ENCODE data around the gene SMIM5. TPM values are rescaled to one million over a fixed set of nuclear protein-coding genes. Genes with fewer than 3 reads are reported as not detected.

SMIM5 gene
- total RNA-seq, 1 experiment from 2014 or later = not detected

GRCh38 chr17:75617675-75618074 lies 15.6 kb upstream of the SMIM5 start:
- in situ Hi-C loops (cut with HindIII; ENCODE audit: low pct_unique_long_range_greater_than_20kb, low sequenced_read_pairs) = no loop called here
- no peak for DNase-seq (ENCODE audit: low read depth, low spot score)

- DNase-seq (ENCODE audit: low read depth, low spot score) = peak; percentile 65
- in situ Hi-C loops (cut with HindIII; ENCODE audit: low pct_unique_long_range_greater_than_20kb, low sequenced_read_pairs) = no loop called here
Measured at GRCh38 chr17:75619506-75620431, 13.5 kb upstream of the SMIM5 start.

DNA sequence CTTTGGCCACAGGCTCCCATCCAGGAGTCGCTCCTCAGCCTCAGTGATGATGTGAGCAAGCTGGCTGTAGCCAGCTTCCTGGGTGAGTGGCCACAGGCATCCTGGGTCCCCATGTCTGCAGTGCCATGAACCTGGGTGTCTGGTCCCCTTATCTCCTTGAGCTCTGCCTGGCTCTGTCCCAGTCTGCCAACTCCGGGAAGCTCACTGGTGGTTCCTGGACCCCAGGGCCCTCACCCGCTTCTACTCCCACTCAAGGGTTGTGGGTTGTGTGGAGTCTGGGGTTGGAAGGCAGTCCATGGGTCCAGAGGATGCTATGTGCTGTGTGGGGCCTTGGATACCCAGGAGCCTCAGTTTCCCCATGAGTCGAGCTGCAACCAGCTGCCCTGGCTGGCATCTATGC lies 11.7 kb upstream of the SMIM5 start:
- DNase-seq (ENCODE audit: low read depth, low spot score) = no peak
- in situ Hi-C loops (cut with HindIII; ENCODE audit: low pct_unique_long_range_greater_than_20kb, low sequenced_read_pairs) = no loop called here

DNA sequence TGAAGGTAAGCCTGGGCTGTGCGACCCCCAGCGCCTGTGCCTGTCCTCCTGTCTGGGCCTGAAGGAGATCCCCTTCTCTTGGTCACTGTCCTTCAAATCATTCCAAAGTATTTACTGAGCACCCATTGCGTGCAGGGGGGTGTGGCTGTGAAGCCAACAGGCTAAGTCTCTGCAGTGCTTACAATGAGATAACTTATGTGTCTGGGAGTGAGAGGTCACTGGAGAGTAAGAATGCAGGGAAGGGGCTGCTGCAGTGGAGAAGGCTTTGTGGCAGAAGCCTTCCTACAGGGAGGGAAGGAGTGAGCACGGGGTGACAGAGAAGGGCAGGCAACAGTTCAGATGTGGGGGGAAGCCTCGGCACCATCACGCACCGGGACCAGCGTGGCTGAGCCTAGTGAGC lies 11.2 kb upstream of the SMIM5 start:
- no peak for DNase-seq (ENCODE audit: low read depth, low spot score)
- in situ Hi-C loops (cut with HindIII; ENCODE audit: low pct_unique_long_range_greater_than_20kb, low sequenced_read_pairs) = no loop called here

DNA sequence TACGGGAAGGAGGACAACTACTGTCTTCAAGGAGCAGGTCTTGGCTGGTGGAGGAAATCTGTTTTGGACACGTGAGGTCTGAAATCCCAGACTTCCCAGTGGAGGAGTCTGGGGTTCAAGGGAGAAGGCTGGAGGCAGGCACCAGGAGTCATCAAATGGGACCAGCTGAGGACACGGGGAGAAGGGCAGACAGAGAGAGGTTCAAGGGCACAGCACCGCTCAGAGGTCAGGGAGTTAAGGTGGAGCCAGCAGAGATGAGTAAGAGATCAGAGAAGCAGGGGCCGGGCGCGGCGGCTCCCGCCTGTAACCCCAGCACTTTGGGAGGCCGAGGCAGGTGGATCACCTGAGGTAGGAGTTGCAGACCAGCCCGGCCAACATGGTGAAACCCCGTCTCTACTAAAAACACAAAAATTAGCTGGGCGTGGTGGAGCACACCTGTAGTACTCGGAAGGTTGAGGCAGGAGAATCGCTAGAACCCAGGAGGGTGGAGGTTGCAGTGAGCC lies 10.4 kb upstream of the SMIM5 start:
- in situ Hi-C loops (cut with HindIII; ENCODE audit: low pct_unique_long_range_greater_than_20kb, low sequenced_read_pairs) = no loop called here

DNA sequence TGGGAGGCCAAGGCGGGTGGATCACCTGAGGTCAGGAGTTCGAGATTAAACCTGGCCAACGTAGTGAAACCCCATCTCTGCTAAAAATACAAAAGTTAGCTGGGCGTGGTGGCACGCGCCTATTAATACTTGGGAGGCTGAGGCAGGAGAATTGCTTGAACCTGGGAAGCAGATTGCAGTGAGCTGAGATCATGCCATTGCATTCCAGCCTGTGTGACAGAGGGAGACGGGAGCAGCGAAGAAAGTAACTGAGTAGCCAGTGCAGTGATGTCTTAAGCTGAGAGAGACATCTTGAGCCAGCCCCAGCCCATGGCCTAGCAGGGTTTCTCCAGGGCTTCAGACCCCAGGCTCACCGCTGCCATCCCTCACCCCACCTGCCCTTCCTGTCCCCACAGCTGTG lies 9.8 kb upstream of the SMIM5 start:
- DNase-seq (ENCODE audit: low read depth, low spot score) = no peak
- in situ Hi-C loops (cut with HindIII; ENCODE audit: low pct_unique_long_range_greater_than_20kb, low sequenced_read_pairs) = no loop called here

More for the DNA sequence above, 10.4 kb upstream of the SMIM5 start:
- no peak for DNase-seq (ENCODE audit: low read depth, low spot score)

DNA sequence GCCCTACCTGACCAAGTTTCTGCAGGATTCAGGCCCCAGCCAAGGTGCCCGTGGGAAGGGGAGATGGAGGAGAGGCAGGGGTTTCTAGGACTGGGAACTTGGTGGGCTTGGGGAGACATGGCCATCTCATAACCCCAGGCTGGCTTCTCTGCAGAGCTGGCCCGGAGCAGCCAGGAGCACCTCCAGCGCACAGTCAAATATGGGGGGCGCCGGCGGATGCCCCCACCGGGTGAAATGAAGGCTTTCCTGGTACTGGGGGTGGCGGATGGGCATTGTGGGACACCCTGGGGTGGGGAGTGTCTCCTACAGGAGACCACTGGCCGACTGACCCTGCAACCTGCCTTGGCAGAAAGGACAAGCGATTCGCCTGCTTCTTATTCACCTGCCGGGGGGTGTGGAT lies 9.2 kb upstream of the SMIM5 start:
- in situ Hi-C loops (cut with HindIII; ENCODE audit: low pct_unique_long_range_greater_than_20kb, low sequenced_read_pairs) = no loop called here
- no peak for DNase-seq (ENCODE audit: low read depth, low spot score)

- in situ Hi-C loops (cut with HindIII; ENCODE audit: low pct_unique_long_range_greater_than_20kb, low sequenced_read_pairs) = no loop called here
- no peak for DNase-seq (ENCODE audit: low read depth, low spot score)
Measured at GRCh38 chr17:75624714-75625345, 8.4 kb upstream of the SMIM5 start.

GRCh38 chr17:75625813-75626486 lies 7.3 kb upstream of the SMIM5 start:
- in situ Hi-C loops (cut with HindIII; ENCODE audit: low pct_unique_long_range_greater_than_20kb, low sequenced_read_pairs) = no loop called here
- DNase-seq (ENCODE audit: low read depth, low spot score) = peak; percentile 72

- in situ Hi-C loops (cut with HindIII; ENCODE audit: low pct_unique_long_range_greater_than_20kb, low sequenced_read_pairs) = no loop called here
- DNase-seq (ENCODE audit: low read depth, low spot score) = no peak
Measured at GRCh38 chr17:75626496-75627038, 6.7 kb upstream of the SMIM5 start.

- DNase-seq (ENCODE audit: low read depth, low spot score) = no peak
- in situ Hi-C loops (cut with HindIII; ENCODE audit: low pct_unique_long_range_greater_than_20kb, low sequenced_read_pairs) = no loop called here
Measured at GRCh38 chr17:75627094-75627493, 6.1 kb upstream of the SMIM5 start.

DNA sequence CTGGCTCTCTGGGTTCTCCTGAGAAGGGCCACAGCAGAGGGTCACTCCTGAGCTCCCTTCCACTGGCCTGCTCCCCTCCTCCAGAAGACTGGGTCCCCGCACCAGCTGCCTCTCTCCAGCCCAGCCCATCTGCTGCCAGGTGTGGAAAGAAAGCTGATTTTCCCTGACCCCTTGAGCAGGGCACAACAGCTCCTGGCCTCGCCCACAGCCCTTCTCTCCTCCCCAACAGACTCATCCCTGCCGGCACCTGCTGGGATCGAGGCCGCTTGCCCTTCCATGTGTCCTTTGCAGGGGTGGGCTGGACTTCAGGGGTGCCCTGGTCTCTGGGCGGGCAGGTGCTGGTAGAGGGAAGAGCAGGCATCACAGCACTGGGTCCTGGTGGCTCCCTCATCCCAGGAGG lies 4.8 kb upstream of the SMIM5 start:
- in situ Hi-C loops (cut with HindIII; ENCODE audit: low pct_unique_long_range_greater_than_20kb, low sequenced_read_pairs) = no loop called here
- DNase-seq (ENCODE audit: low read depth, low spot score) = no peak

- in situ Hi-C loops (cut with HindIII; ENCODE audit: low pct_unique_long_range_greater_than_20kb, low sequenced_read_pairs) = no loop called here
- DNase-seq (ENCODE audit: low read depth, low spot score) = no peak
Measured at GRCh38 chr17:75629157-75629556, 4.1 kb upstream of the SMIM5 start.

DNA sequence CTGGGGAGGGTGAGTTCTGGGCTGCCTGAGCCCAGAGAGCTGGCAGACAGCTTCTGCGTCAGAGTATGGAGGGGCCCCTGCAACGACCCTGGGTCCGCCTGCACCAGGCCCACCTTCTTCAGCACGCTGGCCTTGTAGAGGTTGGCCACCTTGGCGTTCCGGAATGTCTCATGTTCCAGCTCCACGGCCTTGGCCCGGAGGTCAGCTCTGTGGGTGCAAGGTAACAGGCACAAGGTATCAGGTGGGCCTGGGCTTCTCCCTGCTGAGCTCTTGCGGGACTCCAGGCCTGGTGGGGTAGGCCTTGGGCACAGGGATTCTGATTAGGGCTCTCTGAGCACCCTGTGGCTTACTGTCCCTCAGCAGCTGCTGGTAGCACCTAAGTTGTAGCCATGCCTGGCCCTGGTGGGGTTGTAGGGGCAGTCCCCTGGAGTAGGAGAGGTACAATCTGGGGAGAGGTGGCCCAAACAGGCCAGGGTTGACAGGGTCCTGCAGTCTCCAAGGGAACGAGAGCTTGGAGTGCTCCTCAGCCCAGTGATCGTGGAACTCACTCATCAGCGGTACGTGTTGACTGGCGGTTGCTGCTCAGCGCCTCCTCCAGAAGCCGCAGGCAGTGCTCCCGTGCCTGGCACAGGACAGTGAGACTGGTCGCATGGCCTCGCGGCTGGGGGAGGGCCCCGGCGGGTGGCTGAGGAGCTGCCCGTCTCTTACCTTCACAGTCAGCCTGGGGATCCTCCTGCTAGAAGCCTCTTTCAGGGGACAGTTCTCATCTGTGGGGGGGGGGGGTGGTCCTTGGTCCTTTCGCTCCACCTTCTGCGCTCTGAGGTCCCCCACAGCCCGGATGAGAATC lies 2.9 kb upstream of the SMIM5 start:
- DNase-seq (ENCODE audit: low read depth, low spot score) = no peak
- in situ Hi-C loops (cut with HindIII; ENCODE audit: low pct_unique_long_range_greater_than_20kb, low sequenced_read_pairs) = no loop called here

DNA sequence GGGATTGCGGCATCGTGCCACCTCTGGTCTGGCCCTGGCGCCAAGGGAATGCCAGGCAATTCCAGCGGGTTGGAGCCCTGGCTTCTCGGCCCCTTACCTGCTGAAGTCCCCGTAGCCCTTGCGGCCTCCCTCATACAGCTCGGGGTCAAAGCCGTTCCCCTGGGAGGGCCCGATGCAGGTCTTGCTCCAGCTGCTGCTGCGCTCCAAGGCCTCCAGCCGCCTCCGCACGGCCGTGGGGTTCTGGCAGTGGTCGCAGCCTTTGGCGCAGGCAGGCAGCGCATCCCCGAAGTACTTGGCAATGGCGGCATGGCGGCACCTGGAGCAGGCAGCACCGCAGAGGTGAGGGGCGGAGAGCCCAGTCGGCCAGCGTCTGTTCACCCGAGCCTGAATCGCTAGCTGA lies 1.9 kb upstream of the SMIM5 start:
- in situ Hi-C loops (cut with HindIII; ENCODE audit: low pct_unique_long_range_greater_than_20kb, low sequenced_read_pairs) = no loop called here
- DNase-seq (ENCODE audit: low read depth, low spot score) = no peak

DNA sequence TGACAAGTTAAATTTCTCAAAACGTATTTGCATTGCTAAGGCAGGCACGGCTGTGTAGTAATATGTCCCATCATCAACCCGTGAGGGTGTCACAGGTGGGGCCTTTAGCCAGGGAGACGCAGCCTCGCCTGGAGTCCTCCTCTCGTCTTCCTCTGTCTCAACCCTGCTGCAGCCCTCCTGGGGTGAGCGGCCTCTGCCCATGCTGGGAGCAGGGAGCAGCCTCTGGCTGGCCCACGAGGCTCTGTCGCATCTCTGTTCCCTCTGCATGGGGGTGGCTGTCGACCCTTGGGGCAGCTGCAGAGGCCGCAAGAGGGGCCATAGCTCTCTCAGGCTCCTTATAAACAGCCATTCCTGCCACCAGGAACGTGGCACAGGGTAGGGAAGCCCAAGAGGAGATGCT lies 806 bp upstream of the SMIM5 start:
- in situ Hi-C loops (cut with HindIII; ENCODE audit: low pct_unique_long_range_greater_than_20kb, low sequenced_read_pairs) = no loop called here
- DNase-seq (ENCODE audit: low read depth, low spot score) = no peak
